Measurements from ENCODE around the gene FUT3.
"Not testable (repeated sequence)": the region's sequence is repeated elsewhere in the genome, so short reads cannot be mapped to it uniquely, and the experiment has no call there.

Gene FUT3

DNA sequence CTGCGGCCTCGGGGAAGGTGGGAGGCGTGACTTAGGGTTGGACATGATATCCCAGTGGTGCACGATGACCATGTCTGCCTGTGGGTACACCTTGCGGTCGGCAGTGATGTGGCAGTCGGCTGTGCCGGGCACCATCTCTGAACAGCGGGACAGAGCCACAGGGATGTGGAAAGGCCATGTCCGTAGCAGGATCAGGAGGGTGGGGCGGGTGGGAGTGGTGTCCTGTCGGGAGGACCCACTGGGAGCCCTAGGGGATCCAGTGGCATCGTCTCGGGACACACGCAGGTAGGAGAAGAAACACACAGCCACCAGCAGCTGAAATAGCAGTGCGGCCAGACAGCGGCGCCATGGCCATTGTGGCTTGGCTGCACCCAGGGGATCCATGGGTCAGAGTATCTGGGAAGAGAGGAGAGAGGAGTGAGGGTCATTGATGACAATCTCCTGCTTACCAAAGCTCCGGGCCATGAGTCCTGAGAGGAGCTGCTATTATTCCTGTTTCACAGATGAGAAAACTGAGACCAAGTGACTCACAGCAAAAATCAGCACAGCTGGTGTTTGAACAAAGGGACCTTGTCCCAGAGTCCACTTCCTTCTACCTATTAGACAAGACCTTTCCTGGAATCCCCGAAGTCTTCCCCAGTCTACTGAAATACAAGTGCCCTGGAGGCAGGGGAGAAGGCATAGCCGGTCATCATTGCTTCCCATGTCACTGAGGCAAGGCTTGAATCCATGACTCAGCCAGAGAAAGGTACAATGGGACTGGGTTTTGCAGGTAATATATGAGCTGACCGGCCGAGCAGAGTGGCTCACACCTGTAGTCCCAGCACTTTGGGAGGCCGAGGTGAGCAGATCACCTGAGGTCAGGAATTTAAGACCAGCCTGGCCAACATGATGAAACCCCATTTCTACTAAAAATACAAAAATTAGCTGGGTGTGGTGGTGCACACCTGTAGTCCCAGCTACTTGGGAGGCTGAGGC, 6.5 kb downstream of the FUT3 start:
- no peak for DNase-seq

- no peak for DNase-seq
Measured at GRCh38 chr19:5843295-5843927, 7.8 kb downstream of the FUT3 start.

DNA sequence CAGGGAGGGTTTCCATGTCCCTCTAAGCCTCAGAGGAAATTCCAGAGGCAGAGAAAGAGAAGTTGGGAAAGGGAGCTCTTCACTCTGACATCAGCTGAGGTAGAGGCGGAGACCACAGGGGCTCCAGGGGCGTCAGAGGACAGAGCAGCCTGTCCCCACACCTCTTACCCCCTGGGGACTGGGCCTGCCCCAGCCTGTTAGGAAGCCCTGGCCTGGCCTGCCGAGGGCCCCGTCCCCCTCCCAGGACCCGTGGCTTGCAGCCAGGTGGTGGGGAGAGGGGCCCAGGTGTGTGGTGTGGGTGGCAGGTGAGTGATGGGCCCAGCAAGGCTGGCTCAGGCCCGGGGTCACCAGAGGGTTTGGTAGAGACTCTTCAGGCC, 9.5 kb downstream of the FUT3 start:
- DNase-seq, result not testable (repeated sequence)

DNA sequence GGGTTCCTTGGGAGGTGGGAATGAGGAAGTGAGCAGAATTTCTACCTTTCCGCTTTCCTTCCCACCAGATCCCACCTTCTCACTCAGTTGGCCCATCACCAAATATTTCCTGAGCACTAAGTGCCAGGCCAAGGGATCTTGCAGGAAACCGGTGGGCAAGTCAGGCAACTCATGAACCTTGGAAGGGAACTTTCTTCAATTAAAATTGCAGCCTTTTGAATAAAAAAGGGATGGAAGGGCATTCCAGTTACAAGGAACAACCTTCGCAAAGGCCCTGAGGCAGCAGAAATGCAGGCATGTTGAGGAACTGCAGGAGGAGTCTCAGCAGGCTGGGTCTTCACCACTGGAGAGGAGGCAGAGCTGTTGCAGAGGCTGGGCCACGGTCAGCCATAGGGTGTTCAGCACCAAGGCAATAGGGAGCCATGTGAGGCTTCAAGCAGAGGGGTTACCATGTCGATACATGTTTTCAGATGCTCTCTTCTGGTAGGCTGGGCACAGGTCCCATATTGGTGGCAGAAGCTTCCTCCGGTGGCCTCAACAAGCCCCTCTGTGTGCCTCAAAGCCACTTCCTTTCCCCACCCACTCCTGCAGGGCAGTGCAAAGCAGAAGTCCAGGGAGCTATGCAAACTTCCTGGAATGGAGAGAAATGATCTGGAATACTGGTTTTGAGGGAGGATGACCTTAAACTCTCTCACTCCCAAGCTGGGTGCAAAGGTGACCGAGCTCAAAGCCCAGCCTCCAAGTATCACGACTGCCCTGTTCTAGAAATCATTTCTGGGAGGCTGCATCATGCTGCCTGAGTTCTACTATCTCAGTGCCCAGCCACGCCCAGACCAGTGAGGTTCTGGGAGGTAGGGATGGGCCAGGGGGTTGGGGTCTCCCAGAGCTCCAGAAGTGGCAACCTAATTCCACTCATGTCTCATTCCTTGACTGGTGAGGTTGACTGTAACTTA, 11.9 kb downstream of the FUT3 start, which contains the start of gene FUT6:
Gene FUT6, minus strand, starts transcription at position 638 of the 953 bp plus-strand sequence. CDS start 7,135 bp downstream, outside the sequence.
- no peak for DNase-seq

- DNase-seq, result no peak
Measured at GRCh38 chr19:5838353-5839064, 12.7 kb downstream of the FUT3 start.

GRCh38 chr19:5837761-5838352, 13.4 kb downstream of the FUT3 start:
- DNase-seq, result no peak

DNA sequence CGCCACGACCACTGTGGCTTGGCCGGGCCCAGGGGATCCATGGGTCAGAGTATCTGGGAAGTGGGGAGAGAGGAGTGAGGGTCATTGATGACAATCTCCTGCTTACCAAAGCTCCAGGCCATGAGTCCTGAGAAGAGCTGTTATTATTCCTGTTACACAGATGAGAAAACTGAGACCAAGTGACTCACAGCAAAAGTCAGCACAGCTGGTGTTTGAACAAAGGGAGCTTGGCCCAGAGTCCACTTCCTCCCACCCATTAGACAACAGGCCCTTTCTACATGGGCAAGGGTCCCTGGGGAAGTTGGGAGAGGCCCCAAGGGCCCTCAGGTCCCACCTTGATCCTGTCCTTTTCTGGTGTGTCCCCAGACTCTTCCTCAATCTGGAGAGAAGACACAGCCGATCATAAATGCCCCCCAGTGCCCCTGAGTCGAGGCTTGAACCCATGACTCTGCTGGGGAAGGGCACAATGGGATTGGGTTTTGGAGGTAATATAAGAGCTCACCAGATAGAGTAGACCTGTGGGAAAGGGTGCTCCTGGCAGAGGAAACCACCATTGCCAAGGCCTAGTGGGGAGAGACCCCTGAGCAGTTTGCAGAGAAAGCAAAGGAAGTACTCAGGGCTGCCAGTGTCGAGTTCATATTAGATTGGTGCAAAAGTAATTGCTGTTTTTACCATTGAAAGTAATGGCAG, 18.6 kb downstream of the FUT3 start:
- no peak for DNase-seq

- DNase-seq, result no peak
Measured at GRCh38 chr19:5832061-5832460, 19.2 kb downstream of the FUT3 start.

- no peak for DNase-seq
Measured at GRCh38 chr19:5831159-5831558, 20.1 kb downstream of the FUT3 start.

GRCh38 chr19:5829567-5830310, 21.5 kb downstream of the FUT3 start:
- no peak for DNase-seq

DNA sequence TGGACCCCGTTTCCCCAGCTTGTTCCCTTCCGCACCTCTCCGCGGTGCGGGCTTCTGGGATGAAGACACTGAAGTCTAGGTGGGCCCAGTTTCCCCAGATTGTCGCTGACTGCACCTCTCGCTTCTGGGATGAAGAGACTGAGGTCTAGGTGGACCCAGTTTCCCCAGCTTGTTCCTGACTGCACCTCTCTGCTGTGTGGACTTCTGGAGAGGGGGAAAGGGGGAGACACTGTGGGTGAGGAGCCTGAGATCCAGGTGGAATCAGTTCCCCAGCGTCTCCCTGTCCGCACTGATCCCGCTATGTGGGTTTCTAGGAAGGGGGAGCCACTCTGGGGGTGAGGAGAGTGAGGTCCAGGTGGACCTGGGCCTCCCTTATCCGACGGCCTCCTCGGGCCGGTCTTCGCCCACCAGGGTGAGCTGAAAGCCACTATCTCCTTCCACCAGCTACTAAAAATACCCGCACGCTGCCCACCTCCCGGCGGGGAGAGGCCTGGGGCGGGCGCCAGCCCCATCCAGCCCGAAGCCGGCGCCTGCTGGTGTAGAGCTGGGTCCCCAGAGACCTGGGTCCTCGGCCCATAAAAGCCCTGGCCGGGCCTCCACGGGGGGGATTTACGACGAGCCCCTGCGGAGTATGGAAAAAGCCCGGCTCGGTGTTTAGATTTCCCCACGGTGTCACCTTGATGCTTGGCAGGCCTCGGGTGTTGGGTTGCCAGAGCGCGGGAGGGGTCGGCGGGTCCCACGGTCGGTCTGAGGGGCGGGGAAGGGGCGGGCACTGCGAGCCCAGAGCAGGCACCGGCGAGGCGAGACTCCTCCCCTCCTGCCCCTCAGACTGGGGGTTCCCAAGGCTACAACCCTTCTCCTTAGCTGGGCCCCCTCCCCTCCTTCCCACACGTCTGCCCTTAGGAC, 22.3 kb downstream of the FUT3 start:
- DNase-seq, result peak; percentile 43

- peak; percentile 97 for DNase-seq
Measured at GRCh38 chr19:5827891-5828660, 23.2 kb downstream of the FUT3 start.

DNA sequence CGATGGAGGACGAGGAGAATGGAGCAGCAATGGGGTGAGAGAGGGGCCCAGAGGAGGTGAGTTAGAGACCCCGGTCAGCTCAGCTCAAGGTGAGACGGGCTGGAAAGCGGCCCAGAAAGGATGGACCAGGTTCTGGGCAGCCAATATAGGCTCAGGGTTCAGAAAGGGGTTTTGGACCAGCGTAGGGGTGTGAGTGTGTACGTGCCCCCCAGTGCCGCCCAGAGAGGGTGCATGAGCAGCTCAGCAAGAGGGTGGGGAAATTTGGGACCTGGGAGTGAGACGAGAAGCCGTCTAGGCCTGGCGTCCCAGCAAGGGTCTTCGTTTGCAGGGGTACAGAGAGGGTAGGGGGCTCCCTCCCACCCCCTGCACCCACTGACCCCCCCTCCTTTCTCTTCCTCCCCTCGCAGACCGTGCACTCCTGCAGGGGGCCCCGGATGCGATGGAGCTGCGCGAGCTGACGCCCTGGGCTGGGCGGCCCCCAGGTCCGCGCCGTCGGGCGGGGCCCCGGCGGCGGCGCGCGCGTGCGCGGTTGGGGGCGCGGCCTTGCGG, 23.8 kb downstream of the FUT3 start:
- DNase-seq, result no peak

DNA sequence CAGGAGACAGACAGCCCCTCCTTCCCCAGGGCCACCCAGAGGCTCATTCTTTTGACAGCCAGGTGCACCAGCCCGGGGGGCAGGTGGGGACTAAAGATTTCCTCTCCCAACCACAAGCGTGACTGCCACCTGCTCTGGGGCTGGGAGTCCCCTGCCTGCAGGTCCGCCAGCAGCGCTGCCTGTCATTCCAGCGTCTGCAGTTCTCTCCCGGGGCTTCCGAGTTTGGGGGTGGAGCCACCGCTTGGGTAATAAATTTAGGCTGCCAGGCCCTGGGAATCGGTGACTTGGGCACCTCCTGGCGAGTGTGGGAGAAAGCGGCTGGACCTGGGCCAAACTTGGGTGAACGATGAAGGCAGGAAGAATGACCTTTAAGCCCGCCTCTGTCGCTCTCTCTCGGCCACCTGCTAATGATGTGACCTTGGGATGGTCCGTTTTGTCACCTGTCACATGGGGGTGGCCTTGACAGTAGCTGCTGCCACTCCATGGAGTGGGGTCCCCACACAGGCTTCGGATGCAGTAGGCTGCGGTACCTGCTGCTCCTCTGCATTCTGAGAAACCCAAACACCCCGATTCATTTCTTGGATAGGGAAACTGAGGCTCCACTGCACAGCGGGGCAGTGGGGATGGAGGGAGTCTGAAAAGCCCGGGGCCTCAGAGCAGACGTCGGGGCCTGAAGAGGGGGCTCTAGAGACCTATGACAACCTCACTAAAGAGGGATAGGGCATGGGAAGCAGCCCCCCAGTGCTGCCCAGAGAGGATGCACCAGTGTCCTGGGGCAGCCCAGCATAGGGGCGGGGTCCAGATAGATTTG, 24.5 kb downstream of the FUT3 start:
- DNase-seq, result no peak

DNA sequence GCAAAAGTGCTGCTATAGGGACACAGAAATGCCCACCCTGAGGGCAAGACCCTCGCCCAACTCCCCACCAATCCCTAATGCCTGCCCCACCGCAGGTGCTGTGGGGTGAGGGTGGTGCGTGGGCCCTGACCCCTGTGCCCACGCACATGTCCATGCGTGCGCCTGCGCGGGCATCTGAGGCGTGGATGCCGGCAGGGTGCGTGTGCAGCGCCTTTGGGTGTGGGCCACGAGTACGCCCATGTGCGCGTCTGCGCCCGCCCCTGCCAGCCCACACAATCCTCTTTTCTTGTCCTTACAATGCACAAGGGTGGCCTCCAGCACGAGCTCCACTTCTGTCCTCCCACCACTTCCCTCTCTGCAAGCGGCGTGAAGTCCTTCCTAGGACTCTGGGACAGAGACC, 26.1 kb downstream of the FUT3 start:
- no peak for DNase-seq

DNA sequence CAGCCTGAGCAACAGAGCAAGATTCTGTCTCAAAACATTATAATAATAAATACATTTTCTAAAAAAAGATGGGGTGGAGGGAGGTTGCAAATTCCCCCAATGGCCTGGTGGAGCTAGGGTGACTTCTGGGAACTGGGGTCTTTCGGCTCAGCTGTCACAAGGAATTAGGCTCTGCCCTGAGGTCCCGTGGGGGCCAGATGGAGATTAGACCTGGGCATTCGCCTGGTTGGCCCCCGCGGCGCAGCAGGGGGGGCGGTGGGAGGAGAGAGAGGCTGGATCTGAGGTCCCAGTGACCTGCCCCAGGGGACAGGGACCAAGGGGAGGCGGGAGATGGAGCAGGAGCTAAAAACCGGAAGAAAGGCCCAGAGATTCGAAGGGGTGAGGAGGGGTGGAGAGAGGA, 26.5 kb downstream of the FUT3 start:
- no peak for DNase-seq

DNA sequence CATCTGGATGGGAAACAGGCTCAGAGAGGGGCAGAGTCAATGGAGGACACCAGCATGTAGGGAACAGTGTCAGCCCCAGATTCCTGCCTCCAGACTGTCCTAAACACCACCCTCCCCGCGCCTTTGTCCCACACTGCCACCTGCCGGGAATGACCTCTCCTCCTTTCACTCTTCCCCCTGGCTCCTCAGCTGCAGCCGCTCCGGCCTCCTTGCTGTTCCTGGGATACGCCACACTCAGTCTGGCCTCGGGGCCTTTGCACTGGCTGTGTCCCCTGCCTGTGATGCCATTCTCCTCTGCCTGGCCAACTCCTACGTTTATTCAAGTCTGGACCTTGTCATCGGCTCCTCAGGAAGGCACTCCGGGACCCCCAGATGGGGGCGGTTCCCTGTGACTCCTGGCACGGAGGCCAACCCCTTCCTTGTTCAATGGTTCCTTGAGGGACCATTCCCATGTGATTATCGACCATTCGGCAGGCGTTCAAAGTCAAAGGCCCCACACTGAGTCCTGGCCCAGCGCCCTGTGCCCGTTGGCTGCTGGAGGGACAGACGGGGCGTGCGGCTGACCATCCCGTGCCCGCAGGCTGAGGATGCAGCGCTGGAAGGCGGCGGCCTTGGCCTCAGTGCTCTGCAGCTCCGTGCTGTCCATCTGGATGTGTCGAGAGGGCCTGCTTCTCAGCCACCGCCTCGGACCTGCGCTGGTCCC, 27.5 kb downstream of the FUT3 start:
- no peak for DNase-seq

Measured in activated CD8-positive, alpha-beta memory T cell treated with anti-CD3 and anti-CD28 coated beads, Interleukin-2, amount 50 U/mL, for 4 hours (primary cell).